Spinal cord (tissue), 10 donors: ENCODE data around the gene ZNF282. TPM values are rescaled to one million over a fixed set of nuclear protein-coding genes. Genes with fewer than 3 reads are reported as not detected.
"Not testable (repeated sequence)": the region's sequence is repeated elsewhere in the genome, so short reads cannot be mapped to it uniquely, and the experiment has no call there.

Experiments used
- DNase-seq, 6 donors: peaks; one replicate each; pipeline versions ENCODE4 v3.0.0 to v3.0.0-alpha.2; 2013 to 2015; ENCODE audit warnings: low spot score in 6 of 6, low read depth in 4 of 6
- H3K27ac ChIP-seq: one replicate; pipeline ENCODE4 v1.5.1; 2013; ENCODE audit warnings: low read depth, low read length, control low read depth
- H3K27me3 ChIP-seq: one replicate; pipeline ENCODE4 v1.6.1; 2013; ENCODE audit warnings: low read length; ENCODE audit not compliant: control insufficient read depth, insufficient read depth
- H3K36me3 ChIP-seq: one replicate; pipeline ENCODE4 v1.6.1; 2013; ENCODE audit warnings: low read length; ENCODE audit not compliant: control insufficient read depth, insufficient read depth
- H3K4me1 ChIP-seq: one replicate; pipeline ENCODE4 v1.6.1; 2013; ENCODE audit warnings: low read length; ENCODE audit not compliant: control insufficient read depth, insufficient read depth
- H3K4me3 ChIP-seq: one replicate; pipeline ENCODE4 v1.5.1; 2013; ENCODE audit warnings: low read depth, low read length, control low read depth
- H3K9me3 ChIP-seq: one replicate; pipeline ENCODE4 v1.6.1; 2013; ENCODE audit warnings: low read length; ENCODE audit not compliant: control insufficient read depth, insufficient read depth
- WGBS: methylation state at CpG from one replicate; pipeline ENCODE4 v1.1.5; 2013; ENCODE audit warnings: missing lambda C conversion rate; ENCODE audit not compliant: insufficient coverage; 5-methylcytosine and 5-hydroxymethylcytosine counted together
- polyA plus RNA-seq, 2 donors: library from polyadenylated mRNA; unstranded; fragments of 120-200 nt; gene quantifications; one replicate each; pipeline ENCODE4 v1.2.1, GENCODE V29; 2013; ENCODE audit not compliant: insufficient read length in 2 of 2
- total RNA-seq, 2 donors: library from RNA; depleted of rRNA in 1 of 2; stranded (reverse); fragments of 120-200 nt in 1 of 2; fragments of >200 nt in 1 of 2; gene quantifications; one replicate each; pipeline versions ENCODE4 v1.2.3 to v1.2.4, GENCODE V29; 2013 to 2014
- donor health status: healthy.

The ZNF282 gene
- total and polyA plus RNA-seq, 4 donors, result 17.8 to 35.0 (median 24.0) TPM

DNA sequence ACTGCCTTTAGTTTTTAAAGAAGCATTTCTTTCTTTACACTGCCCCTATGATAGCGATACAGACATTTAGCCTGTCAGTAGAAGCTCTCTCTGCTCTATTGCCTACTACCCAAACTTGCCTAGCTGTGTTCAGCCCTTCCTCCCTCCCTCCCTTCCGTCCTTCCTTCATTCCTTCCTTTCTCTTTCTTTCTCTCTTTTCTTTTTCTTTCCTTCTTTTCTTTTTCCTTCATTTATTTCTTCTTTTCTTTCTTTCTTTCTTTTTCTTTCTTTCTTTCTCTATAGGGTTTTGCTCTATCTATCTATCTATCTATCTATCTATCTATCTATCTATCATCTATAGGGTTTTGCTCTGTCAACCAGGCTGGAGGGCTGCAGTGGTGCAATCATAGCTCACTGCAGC, 37.0 kb downstream of the ZNF282 start:
- Histone ChIP-seq H3K36me3 (no peaks in the 10 kb centered on the region), H3K27me3 (no peaks in the 10 kb centered on the region), H3K4me3 (no peak overlapping the region), H3K4me1 (no peaks in the 10 kb centered on the region), H3K9me3 (no peaks in the 10 kb centered on the region), H3K27ac (no peak overlapping the region)
- no peak for DNase-seq
- 82% methylated on average over 2 of the region's 2 CpGs for WGBS

DNA sequence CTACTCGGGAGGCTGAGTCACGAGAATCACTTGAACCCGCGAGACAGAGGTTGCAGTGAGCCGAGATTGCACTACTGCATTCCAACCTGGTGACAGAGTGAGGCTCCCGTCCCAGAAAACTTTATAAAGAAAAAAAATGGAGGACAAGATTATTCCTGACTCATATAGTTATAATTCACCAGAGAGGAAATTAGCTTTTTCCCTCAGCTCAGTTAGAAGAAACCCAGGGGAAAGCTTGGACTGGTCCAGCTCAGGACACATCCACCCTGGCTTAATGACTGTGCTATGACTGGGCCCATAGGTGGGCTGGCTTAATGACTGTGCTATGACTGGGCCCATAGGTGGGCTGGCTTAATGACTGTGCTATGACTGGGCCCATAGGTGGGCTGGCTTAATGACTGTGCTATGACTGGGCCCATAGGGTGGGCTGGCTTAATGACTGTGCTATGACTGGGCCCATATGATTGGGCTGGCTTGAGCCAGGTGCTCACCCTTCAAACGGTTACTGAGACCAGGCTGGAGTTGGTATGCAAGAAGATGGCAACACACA, 38.4 kb downstream of the ZNF282 start:
- H3K9me3 ChIP-seq, H3K4me3 ChIP-seq, H3K27me3 ChIP-seq, DNase-seq, H3K4me1 ChIP-seq, H3K36me3 ChIP-seq, H3K27ac ChIP-seq: not testable (repeated sequence)
- 67% methylated on average over 1 of the region's 7 CpGs for WGBS

DNA sequence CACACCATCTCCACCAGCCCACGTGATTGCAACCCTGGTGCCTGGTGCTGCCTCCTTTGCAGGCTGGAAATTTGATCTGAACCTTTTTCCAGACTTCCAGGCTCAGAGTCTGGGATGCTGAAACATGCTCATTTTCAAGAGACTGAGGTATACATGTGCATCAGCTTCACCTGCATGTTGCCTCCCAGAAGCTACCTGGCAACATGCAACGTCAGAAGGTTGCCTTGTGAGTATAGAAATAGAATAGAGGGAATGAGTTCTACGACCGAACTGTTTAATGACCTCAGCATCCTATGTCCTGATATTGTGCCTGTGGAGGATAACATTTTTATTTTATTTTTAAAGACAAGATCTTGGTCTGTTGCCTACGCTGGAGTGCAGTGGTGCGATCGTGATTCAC, 42.2 kb downstream of the ZNF282 start:
- DNase-seq, result no peak
- WGBS, result 65% methylated on average over 2 of the region's 7 CpGs

DNA sequence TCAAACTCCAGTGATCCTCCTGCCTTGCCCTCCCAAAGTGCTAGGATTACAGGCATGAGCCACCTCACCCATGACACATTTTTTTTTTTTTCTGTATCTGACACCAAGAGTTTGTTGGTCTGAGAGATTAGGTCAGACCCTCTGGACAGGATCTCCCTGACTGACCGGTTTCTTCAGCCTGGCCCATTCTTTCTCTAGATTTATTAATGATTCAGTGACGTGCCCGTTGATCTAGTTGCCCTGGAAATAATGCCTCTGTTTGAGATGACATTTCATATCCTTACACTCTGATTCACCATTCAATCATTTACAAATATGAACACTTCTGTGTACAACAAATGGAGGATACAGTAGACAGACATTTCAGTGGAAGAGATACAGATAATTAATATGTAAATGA, 42.7 kb downstream of the ZNF282 start:
- H3K4me1 ChIP-seq, result peaks cover 6% of the 10 kb centered on the region
- WGBS, result 80% methylated on average over 1 of the region's 3 CpGs
- no peaks in the 10 kb centered on the region for H3K9me3 ChIP-seq
- H3K27ac ChIP-seq, result no peak overlapping the region
- no peak overlapping the region for H3K4me3 ChIP-seq
- H3K36me3 ChIP-seq, result no peaks in the 10 kb centered on the region
- DNase-seq, result no peak
- H3K27me3 ChIP-seq, result no peaks in the 10 kb centered on the region

More for the DNA sequence above, 42.2 kb downstream of the ZNF282 start:
- Histone ChIP-seq H3K27me3 (no peaks in the 10 kb centered on the region), H3K4me3 (no peak overlapping the region), H3K4me1 (peaks cover 6% of the 10 kb centered on the region), H3K9me3 (no peaks in the 10 kb centered on the region), H3K27ac (no peak overlapping the region), H3K36me3 (no peaks in the 10 kb centered on the region)

DNA sequence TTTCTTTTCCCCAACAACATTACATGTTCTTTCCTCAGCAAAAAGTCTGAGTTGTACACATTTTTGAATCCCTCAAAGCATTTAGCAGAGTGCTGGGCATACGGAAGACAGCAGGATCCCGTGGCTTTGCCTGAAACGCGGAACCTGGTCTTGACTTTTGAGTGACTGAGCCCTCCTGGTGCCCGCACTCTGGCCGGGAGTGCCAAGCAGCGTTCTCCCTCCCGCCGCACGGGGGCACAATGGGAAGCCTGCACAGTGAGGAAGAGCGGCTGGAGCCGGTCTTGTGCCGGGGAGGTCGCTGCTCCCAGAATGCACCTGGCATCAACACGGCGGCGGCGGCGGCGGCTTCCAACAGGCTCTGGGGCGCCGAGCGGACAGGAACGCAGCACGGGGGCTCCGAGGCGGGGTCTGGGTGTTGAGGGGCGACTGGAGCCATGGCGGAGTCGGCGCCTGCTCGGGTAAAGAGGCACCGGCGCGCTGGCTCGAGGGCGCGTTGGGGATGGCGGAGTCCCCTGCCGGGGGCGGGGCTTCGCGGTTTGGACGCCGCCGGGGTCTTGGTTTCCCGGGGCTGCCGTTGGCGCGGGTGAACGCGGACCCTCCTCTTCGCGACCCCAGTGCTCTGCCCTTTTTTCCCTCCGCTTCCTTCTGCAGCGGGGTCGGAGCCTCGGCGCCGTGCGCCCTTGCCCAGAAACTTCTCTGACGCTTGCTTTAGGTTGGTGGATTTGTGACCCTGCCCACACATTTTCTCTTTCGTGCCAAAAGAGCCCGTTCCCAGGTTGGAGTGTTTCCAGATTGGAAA, 44.2 kb downstream of the ZNF282 start, which contains the start of gene ZNF212:
Gene ZNF212, plus strand, starts transcription at position 307 of the 799 bp plus-strand sequence. Its CDS starts 128 bp downstream, at position 435.
- H3K36me3 ChIP-seq, result no peaks in the 10 kb centered on the region
- H3K9me3 ChIP-seq, result no peaks in the 10 kb centered on the region
- peak within 1 kb of the TSS; percentile 40 for H3K27ac ChIP-seq
- H3K4me3 ChIP-seq, result peak within 1 kb of the TSS; percentile 81
- H3K4me1 ChIP-seq, result peaks cover 6% of the 10 kb centered on the region
- peak; percentile 58 to 96 (median 82) for DNase-seq
- H3K27me3 ChIP-seq, result no peaks in the 10 kb centered on the region
- 0% methylated on average over 56 of the region's 64 CpGs for WGBS

DNA sequence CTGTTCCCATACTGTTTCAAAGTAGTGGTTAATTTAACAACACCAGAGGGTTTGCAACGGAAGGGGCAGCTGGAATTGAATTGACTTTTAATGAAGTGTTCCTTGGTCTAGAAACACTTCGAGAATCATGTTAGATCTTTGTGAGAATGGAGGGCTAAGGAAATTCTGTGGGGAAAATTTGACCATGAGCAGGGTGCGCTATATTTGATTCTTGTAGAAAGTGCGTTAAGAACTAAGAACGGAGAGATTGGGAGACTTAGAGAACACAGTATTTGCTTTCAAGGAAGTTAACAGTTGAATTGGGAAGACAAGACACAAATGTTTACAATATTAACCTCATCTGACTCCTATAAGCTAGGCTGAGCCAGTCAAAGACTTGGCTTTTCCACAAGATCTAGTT, 45.3 kb downstream of the ZNF282 start:
- Histone ChIP-seq H3K9me3 (no peaks in the 10 kb centered on the region), H3K4me3 (peak overlapping the region; percentile 81), H3K27ac (no peak overlapping the region), H3K36me3 (no peaks in the 10 kb centered on the region), H3K27me3 (no peaks in the 10 kb centered on the region), H3K4me1 (peaks cover 6% of the 10 kb centered on the region)
- WGBS, result 79% methylated on average over 4 of the region's 5 CpGs
- DNase-seq, result no peak

DNA sequence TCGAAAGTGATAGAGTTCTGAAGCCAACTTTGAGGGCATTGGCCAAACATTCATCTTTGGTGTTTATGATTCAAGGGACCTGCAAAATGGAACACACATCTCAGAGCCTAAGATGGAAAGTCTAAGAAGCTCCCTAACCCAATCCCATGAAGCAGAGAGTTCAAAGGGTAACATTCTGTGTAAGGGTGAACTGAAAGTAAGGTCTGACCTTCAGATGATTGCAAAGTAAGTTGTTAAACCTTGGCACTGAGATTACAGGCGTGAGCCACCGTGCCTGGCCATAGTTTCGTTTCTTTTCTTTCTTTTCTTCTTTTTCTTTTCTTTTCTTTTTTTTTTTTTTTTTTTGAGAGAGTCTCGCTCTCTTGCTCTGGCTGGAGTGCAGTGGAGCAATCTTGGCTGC, 46.4 kb downstream of the ZNF282 start:
- 100% methylated on average over 1 of the region's 5 CpGs for WGBS
- no peaks in the 10 kb centered on the region for H3K9me3 ChIP-seq
- no peaks in the 10 kb centered on the region for H3K27me3 ChIP-seq
- no peak overlapping the region for H3K4me3 ChIP-seq
- H3K4me1 ChIP-seq, result peaks cover 6% of the 10 kb centered on the region
- no peak for DNase-seq
- no peak overlapping the region for H3K27ac ChIP-seq
- H3K36me3 ChIP-seq, result no peaks in the 10 kb centered on the region

DNA sequence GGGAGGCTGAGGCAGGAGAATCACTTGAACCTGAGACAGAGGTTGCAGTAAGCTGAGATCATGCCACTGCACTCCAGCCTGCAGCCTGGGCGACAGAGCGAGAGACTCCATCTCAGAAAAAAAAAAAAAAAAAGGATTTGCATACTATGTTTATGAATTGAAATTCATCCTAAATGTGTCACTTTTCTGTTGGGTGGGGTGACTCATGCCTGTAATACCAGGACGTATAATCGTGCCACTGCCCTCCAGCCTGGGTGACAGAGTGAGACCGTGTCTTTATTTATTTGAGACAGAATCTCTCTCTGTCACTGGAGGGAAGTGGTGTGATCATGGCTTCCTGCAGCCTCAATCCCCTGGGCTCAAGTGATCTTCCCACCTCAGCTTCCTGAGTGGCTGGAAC, 49.9 kb downstream of the ZNF282 start:
- no peak for DNase-seq
- Histone ChIP-seq H3K36me3 (peaks cover 5% of the 10 kb centered on the region), H3K27ac (no peak overlapping the region), H3K27me3 (no peaks in the 10 kb centered on the region), H3K9me3 (no peaks in the 10 kb centered on the region), H3K4me1 (peaks cover 4% of the 10 kb centered on the region), H3K4me3 (no peak overlapping the region)
- WGBS, result 94% methylated on average over 3 of the region's 5 CpGs

DNA sequence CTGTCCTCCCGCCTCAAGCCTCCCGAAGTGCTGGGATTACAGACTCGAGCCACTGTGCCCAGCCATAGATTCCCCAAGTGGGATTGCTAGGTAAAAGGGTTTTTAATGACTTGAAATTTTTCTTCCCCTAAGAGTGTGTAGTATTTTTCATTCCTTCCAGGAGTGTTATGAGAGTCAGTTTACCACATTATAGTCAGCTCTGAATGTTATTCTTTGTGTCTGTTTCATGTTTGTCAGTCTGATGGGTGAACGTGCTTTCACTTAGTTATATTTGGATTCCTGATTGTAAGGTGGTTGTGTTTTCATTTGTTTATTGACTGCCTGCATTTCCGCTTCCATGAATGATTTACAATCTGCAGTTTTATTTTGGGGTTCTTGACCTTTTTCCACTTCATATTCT, 50.4 kb downstream of the ZNF282 start:
- Histone ChIP-seq H3K27ac (no peak overlapping the region), H3K9me3 (no peaks in the 10 kb centered on the region), H3K4me1 (peaks cover 4% of the 10 kb centered on the region), H3K4me3 (no peak overlapping the region), H3K36me3 (peaks cover 10% of the 10 kb centered on the region), H3K27me3 (no peaks in the 10 kb centered on the region)
- DNase-seq, result no peak
- WGBS, result no CpG with 5 or more reads among the region's 5 CpGs

DNA sequence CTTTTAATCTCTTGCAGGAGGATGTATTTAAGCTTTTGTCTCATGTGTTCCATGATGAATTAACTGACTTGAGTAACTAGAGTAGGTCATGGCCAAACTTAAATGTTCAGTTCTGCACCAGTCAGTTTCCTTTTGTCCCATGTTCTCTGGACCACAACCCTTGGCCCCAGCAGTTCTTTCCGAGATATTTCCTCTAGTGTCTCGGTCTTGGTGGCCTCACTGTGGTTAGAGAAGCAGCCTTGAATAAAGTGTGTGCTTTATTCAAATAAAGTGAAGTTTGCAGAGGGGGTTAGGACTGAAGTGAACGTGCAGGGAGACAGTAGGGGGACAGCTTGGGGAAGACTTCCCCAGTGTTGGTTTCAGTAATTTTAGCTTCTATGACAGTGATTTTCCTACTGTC, 53.4 kb downstream of the ZNF282 start:
- no peaks in the 10 kb centered on the region for H3K27me3 ChIP-seq
- H3K4me3 ChIP-seq, result no peak overlapping the region
- H3K4me1 ChIP-seq, result no peaks in the 10 kb centered on the region
- no peaks in the 10 kb centered on the region for H3K9me3 ChIP-seq
- peaks cover 34% of the 10 kb centered on the region for H3K36me3 ChIP-seq
- DNase-seq, result no peak
- 70% methylated on average over 2 of the region's 3 CpGs for WGBS
- H3K27ac ChIP-seq, result no peak overlapping the region
